Parathyroid adenoma (tissue), 2 donors: ENCODE data around the gene PDE6G.

Source experiments
- H2AFZ ChIP-seq: fragments of 300-600 bp; sonication (generic); one replicate; pipeline ENCODE4 v1.7.0; 2017; ENCODE audit warnings: antibody characterized with exemption, mild to moderate bottlenecking
- H3K27ac ChIP-seq: fragments of 300-600 bp; sonication (generic); one replicate; pipeline ENCODE4 v1.7.0; 2017
- H3K27me3 ChIP-seq: fragments of 300-600 bp; sonication (generic); one replicate; pipeline ENCODE4 v1.7.0; 2017; ENCODE audit warnings: low read length; ENCODE audit not compliant: control insufficient read depth, insufficient read depth
- H3K36me3 ChIP-seq: fragments of 300-600 bp; sonication (generic); one replicate; pipeline ENCODE4 v1.7.0; 2017; ENCODE audit warnings: low read length; ENCODE audit not compliant: control insufficient read depth, insufficient read depth
- H3K4me1 ChIP-seq: fragments of 300-600 bp; sonication (generic); one replicate; pipeline ENCODE4 v1.7.0; 2017; ENCODE audit warnings: control low read depth
- H3K4me2 ChIP-seq: fragments of 300-600 bp; sonication (generic); one replicate; pipeline ENCODE4 v1.7.0; 2017; ENCODE audit warnings: low read length
- H3K4me3 ChIP-seq: fragments of 300-600 bp; sonication (generic); one replicate; pipeline ENCODE4 v1.7.0; 2017; ENCODE audit warnings: low read depth, low read length
- H3K79me2 ChIP-seq: fragments of 300-600 bp; sonication (generic); one replicate; pipeline ENCODE4 v1.7.0; 2017; ENCODE audit warnings: control low read depth
- H3K9ac ChIP-seq: fragments of 300-600 bp; sonication (generic); one replicate; pipeline ENCODE4 v1.7.0; 2017; ENCODE audit warnings: mild to moderate bottlenecking
- H3K9me3 ChIP-seq: fragments of 300-600 bp; sonication (generic); one replicate; pipeline ENCODE4 v1.7.0; 2017; ENCODE audit warnings: low read length; ENCODE audit not compliant: control insufficient read depth
- TF ChIP-seq, protein P1 (sequence below): fragments of 300-600 bp; sonication (generic); IDR thresholded peaks from one replicate; pipeline ENCODE4 v1.7.0; 2017; ENCODE audit warnings: antibody characterized with exemption, mild to moderate bottlenecking
- donor health status: primary hyperparathyroidism.

The PDE6G gene

DNA sequence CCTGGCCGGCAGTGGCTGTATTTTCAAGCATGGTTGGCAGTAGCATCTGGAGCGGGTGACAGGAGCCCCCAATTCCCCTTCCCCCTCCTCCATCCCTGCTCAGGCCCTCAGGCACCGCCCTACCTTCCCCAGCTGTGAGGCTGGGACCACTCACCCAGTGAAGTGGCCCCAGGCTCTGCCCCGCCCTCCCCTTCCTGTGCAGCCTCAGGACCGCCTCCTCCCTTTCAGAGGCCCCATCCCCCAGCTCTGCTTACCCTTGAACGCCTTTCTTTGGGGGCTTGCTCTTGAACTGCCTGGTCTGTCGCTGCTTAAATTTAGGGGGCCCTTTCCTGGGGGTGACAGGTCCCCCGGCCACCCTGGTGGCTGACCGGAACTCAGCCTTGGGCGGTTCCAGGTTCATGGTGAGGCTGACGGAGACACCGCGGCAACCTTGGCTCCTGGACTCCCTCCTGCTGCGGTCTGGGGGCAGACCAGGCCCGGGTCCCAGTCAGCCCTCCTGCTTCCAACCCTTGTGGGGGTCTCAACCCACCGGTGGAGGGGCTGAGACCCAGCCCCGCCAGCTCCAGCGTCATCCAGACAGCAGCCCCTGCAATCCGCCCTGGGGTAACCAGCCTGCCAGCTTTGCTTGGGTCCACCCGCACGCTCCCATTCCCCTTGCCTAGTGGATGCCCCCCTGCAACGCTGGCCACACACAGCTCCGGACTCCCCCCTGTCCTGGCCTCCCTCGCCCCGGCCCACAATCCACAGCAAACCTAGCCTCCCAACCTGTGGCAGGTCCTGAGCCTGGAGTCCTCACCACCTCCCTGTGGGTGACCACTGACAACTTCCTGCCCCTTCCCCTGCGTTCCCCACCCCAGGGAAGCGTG lies 3.2 kb downstream of the PDE6G start:
- TF ChIP-seq, protein P1, sequence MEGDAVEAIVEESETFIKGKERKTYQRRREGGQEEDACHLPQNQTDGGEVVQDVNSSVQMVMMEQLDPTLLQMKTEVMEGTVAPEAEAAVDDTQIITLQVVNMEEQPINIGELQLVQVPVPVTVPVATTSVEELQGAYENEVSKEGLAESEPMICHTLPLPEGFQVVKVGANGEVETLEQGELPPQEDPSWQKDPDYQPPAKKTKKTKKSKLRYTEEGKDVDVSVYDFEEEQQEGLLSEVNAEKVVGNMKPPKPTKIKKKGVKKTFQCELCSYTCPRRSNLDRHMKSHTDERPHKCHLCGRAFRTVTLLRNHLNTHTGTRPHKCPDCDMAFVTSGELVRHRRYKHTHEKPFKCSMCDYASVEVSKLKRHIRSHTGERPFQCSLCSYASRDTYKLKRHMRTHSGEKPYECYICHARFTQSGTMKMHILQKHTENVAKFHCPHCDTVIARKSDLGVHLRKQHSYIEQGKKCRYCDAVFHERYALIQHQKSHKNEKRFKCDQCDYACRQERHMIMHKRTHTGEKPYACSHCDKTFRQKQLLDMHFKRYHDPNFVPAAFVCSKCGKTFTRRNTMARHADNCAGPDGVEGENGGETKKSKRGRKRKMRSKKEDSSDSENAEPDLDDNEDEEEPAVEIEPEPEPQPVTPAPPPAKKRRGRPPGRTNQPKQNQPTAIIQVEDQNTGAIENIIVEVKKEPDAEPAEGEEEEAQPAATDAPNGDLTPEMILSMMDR = no peak
- Histone ChIP-seq H2AFZ (no peak overlapping the region), H3K4me3 (no peak overlapping the region), H3K79me2 (no peaks in the 10 kb centered on the region), H3K4me2 (no peak overlapping the region), H3K4me1 (no peaks in the 10 kb centered on the region), H3K9me3 (no peaks in the 10 kb centered on the region), H3K9ac (no peak overlapping the region), H3K36me3 (no peaks in the 10 kb centered on the region), H3K27me3 (no peaks in the 10 kb centered on the region), H3K27ac (no peak overlapping the region)

DNA sequence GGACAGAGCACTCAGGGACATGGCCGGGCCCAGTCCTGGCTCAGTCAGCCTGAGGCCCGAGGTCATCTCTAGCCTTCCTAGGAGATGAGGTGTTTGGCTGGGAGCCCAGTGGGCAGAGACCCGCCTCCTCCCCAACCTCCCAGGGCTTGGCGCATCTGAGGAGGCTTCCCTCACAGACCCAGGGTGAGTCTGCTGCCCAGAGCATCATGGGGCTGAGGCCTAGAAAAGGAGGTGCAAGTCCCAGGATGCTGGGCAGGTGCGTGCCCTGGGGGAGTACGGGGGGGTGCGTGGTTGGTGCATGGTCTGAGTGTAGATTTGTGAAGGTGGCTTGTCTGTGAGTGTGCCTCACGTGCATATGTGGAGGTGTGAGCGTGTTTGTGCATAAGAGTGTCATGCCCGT lies 4.7 kb downstream of the PDE6G start:
- Histone ChIP-seq H3K4me2 (no peak overlapping the region), H3K4me1 (no peaks in the 10 kb centered on the region), H3K27me3 (peaks cover 6% of the 10 kb centered on the region), H3K9ac (no peak overlapping the region), H3K79me2 (no peaks in the 10 kb centered on the region), H3K4me3 (no peak overlapping the region), H3K36me3 (no peaks in the 10 kb centered on the region), H2AFZ (no peak overlapping the region), H3K27ac (no peak overlapping the region), H3K9me3 (no peaks in the 10 kb centered on the region)
- TF ChIP-seq, protein P1 = no peak

DNA sequence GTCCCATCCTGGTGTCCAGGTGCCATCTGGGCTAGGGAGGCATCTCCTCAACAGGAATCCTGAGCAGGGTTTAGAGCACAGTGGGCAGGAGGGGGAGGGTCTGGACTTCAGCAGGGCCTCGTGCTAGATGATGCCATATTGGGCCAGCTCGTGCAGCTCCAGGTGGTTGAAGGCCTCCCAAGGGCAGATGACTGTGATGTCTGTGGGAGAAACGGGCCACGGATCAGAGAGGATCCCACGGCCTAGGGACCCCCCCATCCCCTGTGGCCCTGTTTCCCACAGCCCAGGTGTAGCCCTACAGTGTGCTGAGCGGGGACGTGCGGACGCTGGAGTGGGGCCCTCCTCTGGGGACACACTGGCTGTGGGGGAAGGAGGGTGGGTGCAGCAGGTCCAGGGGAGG lies 5.4 kb downstream of the PDE6G start:
- Histone ChIP-seq H3K9me3 (no peaks in the 10 kb centered on the region), H3K9ac (no peak overlapping the region), H3K27ac (no peak overlapping the region), H3K79me2 (no peaks in the 10 kb centered on the region), H3K4me2 (no peak overlapping the region), H3K36me3 (no peaks in the 10 kb centered on the region), H3K4me3 (no peak overlapping the region), H3K27me3 (peaks cover 6% of the 10 kb centered on the region), H3K4me1 (no peaks in the 10 kb centered on the region), H2AFZ (no peak overlapping the region)
- TF ChIP-seq, protein P1 = no peak

DNA sequence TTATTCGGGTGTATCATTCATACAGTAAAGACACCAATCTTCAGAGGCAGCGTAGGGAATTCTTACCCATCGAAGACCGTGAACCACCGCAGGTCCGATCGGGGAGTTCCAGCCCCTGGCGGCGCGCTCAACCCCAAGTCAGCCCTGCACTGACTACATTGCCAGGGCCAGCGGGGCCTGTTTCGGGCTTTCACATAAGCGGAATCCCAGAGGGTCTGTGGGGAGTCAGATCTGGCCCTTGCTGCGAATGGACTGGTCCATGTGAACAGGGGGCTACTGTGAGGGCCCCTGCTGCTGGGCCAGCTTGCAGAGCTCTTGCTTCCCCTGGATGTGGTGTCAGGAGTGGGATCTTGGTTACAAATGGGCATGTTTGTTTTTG lies 7.6 kb downstream of the PDE6G start:
- H3K4me2 ChIP-seq = no peak overlapping the region
- H2AFZ ChIP-seq = no peak overlapping the region
- TF ChIP-seq, protein P1 = no peak
- peaks cover 6% of the 10 kb centered on the region for H3K27me3 ChIP-seq
- no peak overlapping the region for H3K9ac ChIP-seq
- no peak overlapping the region for H3K4me3 ChIP-seq
- no peaks in the 10 kb centered on the region for H3K4me1 ChIP-seq
- H3K9me3 ChIP-seq = no peaks in the 10 kb centered on the region
- H3K36me3 ChIP-seq = no peaks in the 10 kb centered on the region
- no peaks in the 10 kb centered on the region for H3K79me2 ChIP-seq
- H3K27ac ChIP-seq = no peak overlapping the region
